Duodenal mucosa (tissue), 2 donors: Measurements from ENCODE around the gene TOPORS.
A peak's percentile ranks its signal among the peaks of the same experiment; 100 is the strongest.
"Not testable (repeated sequence)": the region's sequence is repeated elsewhere in the genome, so short reads cannot be mapped to it uniquely, and the experiment has no call there.

ENCODE experiments used
- H3K27ac ChIP-seq: one replicate; pipeline ENCODE4 v1.7.0; 2013; ENCODE audit warnings: low read depth, low read length
- H3K27me3 ChIP-seq, 2 donors: one replicate each; pipeline ENCODE4 v1.7.0; 2013; ENCODE audit warnings: low read length in 2 of 2, control low read depth in 1 of 2; ENCODE audit not compliant: insufficient read depth in 2 of 2, control insufficient read depth in 1 of 2
- H3K36me3 ChIP-seq, 2 donors: one replicate each; pipeline ENCODE4 v1.7.0; 2013; ENCODE audit warnings: low read length in 2 of 2, control low read depth in 1 of 2; ENCODE audit not compliant: insufficient read depth in 2 of 2, control insufficient read depth in 1 of 2
- H3K4me1 ChIP-seq, 2 donors: one replicate each; pipeline ENCODE4 v1.7.0; 2013; ENCODE audit warnings: low read length in 2 of 2, control low read depth in 1 of 2; ENCODE audit not compliant: insufficient read depth in 2 of 2, control insufficient read depth in 1 of 2
- H3K4me3 ChIP-seq, 2 donors: one replicate each; pipeline ENCODE4 v1.7.0; 2013; ENCODE audit warnings: low read length in 2 of 2, low read depth in 1 of 2
- H3K9ac ChIP-seq, 2 donors: one replicate each; pipeline ENCODE4 v1.7.0; 2013; ENCODE audit warnings: low read length in 2 of 2, low read depth in 1 of 2
- H3K9me3 ChIP-seq, 2 donors: one replicate each; pipeline ENCODE4 v1.7.0; 2013; ENCODE audit warnings: low read length in 2 of 2, control low read depth in 1 of 2; ENCODE audit not compliant: control insufficient read depth in 1 of 2

TOPORS gene

DNA sequence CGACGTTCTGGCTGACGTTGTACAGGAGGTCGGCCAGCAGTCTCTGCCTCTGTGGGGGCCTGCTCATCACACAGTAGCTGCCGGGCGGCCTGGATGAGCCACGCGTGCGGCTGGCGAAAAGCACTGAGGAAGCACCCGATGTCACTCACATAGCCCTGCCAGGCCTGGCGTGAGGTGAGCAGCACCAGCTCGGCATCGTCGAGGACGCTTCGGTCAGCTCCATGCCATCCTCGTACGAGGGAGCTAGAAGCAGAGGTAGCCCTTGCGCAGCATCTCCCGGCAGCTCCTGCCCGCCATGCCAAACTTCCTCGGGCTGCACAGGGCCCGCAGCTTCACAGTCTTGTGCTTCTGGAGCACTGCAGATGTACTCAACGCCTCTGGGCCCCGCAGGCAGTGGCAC is 14.4 kb upstream of the TOPORS start:
- Histone ChIP-seq H3K27ac (no peak overlapping the region), H3K9me3 (no peaks in the 10 kb centered on the region), H3K4me3 (no peak overlapping the region), H3K36me3 (peaks cover 4 to 48% of the 10 kb centered on the region in 2 donors), H3K4me1 (peaks cover 9 to 10% of the 10 kb centered on the region in 2 donors), H3K27me3 (no peaks in the 10 kb centered on the region), H3K9ac (no peak overlapping the region)

GRCh38 chr9:32565967-32566366 is 13.6 kb upstream of the TOPORS start:
- Histone ChIP-seq H3K36me3 (peaks cover 4 to 48% of the 10 kb centered on the region in 2 donors), H3K4me3 (no peak overlapping the region), H3K9ac (no peak overlapping the region), H3K27ac (no peak overlapping the region), H3K27me3 (no peaks in the 10 kb centered on the region), H3K9me3 (no peaks in the 10 kb centered on the region), H3K4me1 (peaks cover 3% of the 10 kb centered on the region in 2 donors)

- no peaks in the 10 kb centered on the region for H3K36me3 ChIP-seq
- no peak overlapping the region for H3K27ac ChIP-seq
- no peaks in the 10 kb centered on the region for H3K27me3 ChIP-seq
- no peak overlapping the region for H3K4me3 ChIP-seq
- no peaks in the 10 kb centered on the region for H3K9me3 ChIP-seq
- H3K9ac ChIP-seq, result no peak overlapping the region
- H3K4me1 ChIP-seq, result no peaks in the 10 kb centered on the region
Observed at GRCh38 chr9:32558408-32558934, 6.1 kb upstream of the TOPORS start.

DNA sequence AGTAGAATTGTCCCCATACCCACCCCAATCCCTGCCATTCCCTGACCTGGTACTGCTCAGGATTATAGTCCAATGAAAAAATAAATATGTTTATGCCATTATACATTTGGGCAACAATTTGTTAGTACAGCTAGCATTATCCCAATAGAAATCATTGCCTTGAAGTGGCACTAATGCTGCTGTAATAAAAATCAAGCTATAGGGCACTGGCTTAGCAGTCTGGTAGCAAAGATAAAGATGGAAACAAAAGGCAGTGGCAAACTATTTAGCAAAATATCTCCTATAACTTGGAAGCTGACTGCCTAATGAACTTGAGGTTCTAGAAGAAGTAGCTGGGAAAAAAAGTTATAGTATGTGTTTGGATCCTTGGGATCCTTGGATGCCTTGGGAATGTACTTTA is 2.2 kb upstream of the TOPORS start:
- Histone ChIP-seq H3K9me3 (no peaks in the 10 kb centered on the region), H3K27ac (no peak overlapping the region)

DNA sequence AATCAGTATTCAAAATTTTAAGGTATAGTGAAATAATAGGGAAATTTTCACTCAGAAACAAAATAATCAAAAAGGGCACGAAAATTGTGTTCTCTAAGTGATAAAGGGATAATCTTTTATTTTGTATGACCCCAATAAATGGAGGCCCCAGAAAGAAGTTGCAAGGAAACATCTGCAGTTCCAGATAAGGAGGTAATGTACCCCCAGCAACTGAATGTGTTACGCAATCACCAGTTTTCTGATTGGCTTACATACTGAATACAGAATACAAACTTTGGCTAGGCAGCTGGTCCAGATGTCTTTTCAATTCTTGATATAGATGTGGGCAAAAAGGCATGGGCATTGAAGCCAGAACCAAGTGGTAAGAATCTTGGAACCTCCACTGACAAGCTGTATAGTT is 1.7 kb upstream of the TOPORS start:
- no peak overlapping the region for H3K4me3 ChIP-seq
- no peak overlapping the region for H3K9ac ChIP-seq
- no peaks in the 10 kb centered on the region for H3K36me3 ChIP-seq
- no peaks in the 10 kb centered on the region for H3K9me3 ChIP-seq
- H3K4me1 ChIP-seq, result peaks cover 6 to 10% of the 10 kb centered on the region in 2 donors
- no peak overlapping the region for H3K27ac ChIP-seq
- no peaks in the 10 kb centered on the region for H3K27me3 ChIP-seq

More for the DNA sequence above, 2.2 kb upstream of the TOPORS start:
- no peak overlapping the region for H3K4me3 ChIP-seq
- no peaks in the 10 kb centered on the region for H3K27me3 ChIP-seq
- peaks cover 6 to 10% of the 10 kb centered on the region in 2 donors for H3K4me1 ChIP-seq
- no peak overlapping the region for H3K9ac ChIP-seq
- H3K36me3 ChIP-seq, result no peaks in the 10 kb centered on the region

- H3K27ac ChIP-seq, result peak overlapping the region; percentile 91
- no peaks in the 10 kb centered on the region for H3K36me3 ChIP-seq
- peak overlapping the region; percentile 76 to 81 for H3K9ac ChIP-seq
- H3K4me1 ChIP-seq, result peaks cover 6 to 10% of the 10 kb centered on the region in 2 donors
- H3K4me3 ChIP-seq, result peak overlapping the region; percentile 91 to 94
- no peaks in the 10 kb centered on the region for H3K27me3 ChIP-seq
- H3K9me3 ChIP-seq, result no peaks in the 10 kb centered on the region
Observed at GRCh38 chr9:32551276-32552051, 922 bp downstream of the TOPORS start.

DNA sequence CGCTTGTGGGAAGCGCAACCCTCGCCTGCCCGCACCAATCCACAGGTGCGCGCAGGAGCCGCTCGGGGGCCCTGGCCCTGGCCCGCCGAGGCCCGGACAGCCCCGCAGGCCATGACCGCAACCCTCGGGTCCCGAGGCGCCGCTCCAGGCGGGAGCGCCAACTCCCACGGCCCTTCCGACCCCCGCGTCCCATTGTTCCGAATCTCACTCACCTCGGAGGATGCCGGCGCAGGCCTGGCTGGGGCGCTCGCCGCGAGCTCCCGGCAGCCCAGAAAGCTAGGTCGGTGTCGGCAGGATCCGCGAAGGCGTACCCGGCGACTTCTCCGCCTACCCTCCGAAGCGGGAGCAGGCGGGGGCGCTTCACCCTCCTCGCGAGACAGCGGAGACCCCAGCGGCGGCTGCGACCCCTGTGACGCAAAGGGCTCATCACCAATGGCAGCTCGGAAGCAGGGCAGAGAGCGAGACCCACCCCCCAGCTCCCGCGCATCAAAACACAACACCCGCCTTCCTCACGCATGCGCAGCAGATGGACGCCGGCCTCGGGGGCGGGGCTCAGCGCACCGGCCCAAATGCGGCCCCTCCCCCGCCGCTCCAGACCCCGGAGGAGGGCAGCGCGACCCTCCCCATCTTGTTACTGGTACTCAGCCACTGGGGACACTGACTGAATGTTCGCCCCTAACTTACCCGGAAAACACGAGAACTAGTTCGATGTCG is 1.7 kb downstream of the TOPORS start:
- Histone ChIP-seq H3K27ac (peak overlapping the region; percentile 91), H3K36me3 (no peaks in the 10 kb centered on the region), H3K4me3 (peak overlapping the region; percentile 91 to 94), H3K9me3 (no peaks in the 10 kb centered on the region), H3K9ac (peak overlapping the region; percentile 76 to 81), H3K27me3 (no peaks in the 10 kb centered on the region), H3K4me1 (peaks cover 6 to 10% of the 10 kb centered on the region in 2 donors)

DNA sequence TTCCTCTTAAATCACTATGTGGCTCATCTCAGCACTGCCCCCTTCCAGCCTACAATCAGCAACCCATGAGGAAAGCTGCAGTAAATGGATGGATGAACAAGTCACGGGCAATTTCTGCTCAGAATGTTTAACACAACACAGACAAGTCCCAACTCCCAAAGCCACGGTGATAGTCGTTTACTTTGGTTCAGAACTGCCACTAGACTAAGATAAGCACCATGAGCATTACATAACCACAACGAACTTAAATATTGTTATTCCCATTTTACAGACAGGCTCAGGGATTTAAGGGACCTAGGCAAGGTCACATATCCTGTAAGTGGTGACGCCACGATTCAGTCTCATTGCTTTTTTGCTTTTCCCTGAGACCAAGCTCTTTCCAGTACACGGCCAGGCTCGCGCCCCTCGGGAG is 2.2 kb downstream of the TOPORS start:
- H3K9me3 ChIP-seq, result no peaks in the 10 kb centered on the region
- no peak overlapping the region for H3K27ac ChIP-seq
- H3K9ac ChIP-seq, result peak overlapping the region; percentile 76 to 81

DNA sequence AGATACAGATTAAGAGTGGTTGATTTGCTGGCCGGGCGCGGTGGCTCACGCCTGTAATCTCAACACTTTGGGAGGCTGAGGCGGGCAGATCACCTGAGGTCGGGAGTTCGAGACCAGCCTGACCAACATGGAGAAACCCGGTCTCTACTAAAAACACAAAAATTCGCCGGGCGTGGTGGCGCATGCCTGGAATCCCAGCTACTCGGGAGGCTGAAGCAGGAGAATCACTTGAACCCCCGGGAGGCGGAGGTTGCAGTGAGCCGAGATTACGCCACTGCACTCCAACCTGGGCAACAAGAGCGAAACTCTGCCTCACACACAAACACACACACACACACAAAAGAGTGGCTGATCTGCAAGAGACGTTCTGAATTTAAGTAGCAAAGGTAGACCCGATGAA is 4.2 kb downstream of the TOPORS start:
- not testable (repeated sequence) for H3K27ac ChIP-seq, H3K4me1 ChIP-seq, H3K9ac ChIP-seq, H3K27me3 ChIP-seq, H3K9me3 ChIP-seq, H3K4me3 ChIP-seq, H3K36me3 ChIP-seq

More for the DNA sequence above, 2.2 kb downstream of the TOPORS start:
- Histone ChIP-seq H3K4me3 (peak overlapping the region; percentile 91 to 94), H3K27me3 (no peaks in the 10 kb centered on the region), H3K4me1 (peaks cover 6 to 10% of the 10 kb centered on the region in 2 donors), H3K36me3 (no peaks in the 10 kb centered on the region)

DNA sequence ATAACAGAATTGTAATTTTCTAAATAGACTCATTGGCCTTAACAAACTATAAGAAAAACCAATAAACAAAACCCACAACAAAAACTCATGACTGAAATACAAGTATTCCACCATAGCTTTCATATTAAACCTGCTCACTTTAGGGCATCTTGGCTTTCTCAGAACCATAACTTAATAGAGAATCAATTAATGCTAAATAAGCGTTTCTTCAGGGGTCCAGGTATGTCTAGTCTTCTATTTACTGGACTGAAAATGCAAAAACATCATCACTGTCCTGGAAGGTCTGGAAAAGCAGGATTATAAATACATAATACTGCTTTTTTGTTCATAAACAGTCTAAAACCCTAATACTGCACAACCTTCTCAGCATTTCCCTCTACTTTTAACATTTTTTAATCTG is 6.5 kb downstream of the TOPORS start:
- Histone ChIP-seq H3K27me3 (no peaks in the 10 kb centered on the region), H3K4me3 (no peak overlapping the region), H3K27ac (no peak overlapping the region), H3K4me1 (peaks cover 6 to 10% of the 10 kb centered on the region in 2 donors), H3K9me3 (no peaks in the 10 kb centered on the region), H3K9ac (no peak overlapping the region), H3K36me3 (peaks cover 7 to 30% of the 10 kb centered on the region in 2 donors)
